ENCODE data around the gene MAD1L1. TPM values are rescaled to one million over a fixed set of nuclear protein-coding genes. Genes with fewer than 3 reads are reported as not detected.

The MAD1L1 gene
- total RNA-seq, 2 experiments from 2014 or later: 58.3 to 65.3 TPM

- H3K27ac ChIP-seq (ENCODE audit: low read depth, low read length, poor library complexity, severe bottlenecking): peak overlapping the region; percentile 47
- no peaks in the 10 kb centered on the region for H3K79me2 ChIP-seq (ENCODE audit: insufficient read depth, low read depth, low read length)
- no peaks in the 10 kb centered on the region for H3K36me3 ChIP-seq (ENCODE audit: insufficient read depth, low read length)
- H3K4me2 ChIP-seq (ENCODE audit: low read length): peak overlapping the region; percentile 57
- peaks cover 17% of the 10 kb centered on the region for H3K4me1 ChIP-seq (ENCODE audit: insufficient read depth, low read length, poor library complexity, severe bottlenecking)
- CTCF ChIA-PET (ENCODE audit: unreplicated experiment): no interaction called here
- BruUV-seq (replicated peaks): no TSS peak
- intact Hi-C loops (cut with micrococcal nuclease; ENCODE audit: unreplicated experiment): loop anchor here (2.0 kb wide), 1 partner anchor 100 kb away; no protein-coding TSS in a partner anchor
- no peak for TF ChIP-seq EZH2phosphoT487 (IDR thresholded peaks at IDR 0.05; ENCODE audit: borderline replicate concordance, low read depth, low read length)
- TF ChIP-seq, protein P1, sequence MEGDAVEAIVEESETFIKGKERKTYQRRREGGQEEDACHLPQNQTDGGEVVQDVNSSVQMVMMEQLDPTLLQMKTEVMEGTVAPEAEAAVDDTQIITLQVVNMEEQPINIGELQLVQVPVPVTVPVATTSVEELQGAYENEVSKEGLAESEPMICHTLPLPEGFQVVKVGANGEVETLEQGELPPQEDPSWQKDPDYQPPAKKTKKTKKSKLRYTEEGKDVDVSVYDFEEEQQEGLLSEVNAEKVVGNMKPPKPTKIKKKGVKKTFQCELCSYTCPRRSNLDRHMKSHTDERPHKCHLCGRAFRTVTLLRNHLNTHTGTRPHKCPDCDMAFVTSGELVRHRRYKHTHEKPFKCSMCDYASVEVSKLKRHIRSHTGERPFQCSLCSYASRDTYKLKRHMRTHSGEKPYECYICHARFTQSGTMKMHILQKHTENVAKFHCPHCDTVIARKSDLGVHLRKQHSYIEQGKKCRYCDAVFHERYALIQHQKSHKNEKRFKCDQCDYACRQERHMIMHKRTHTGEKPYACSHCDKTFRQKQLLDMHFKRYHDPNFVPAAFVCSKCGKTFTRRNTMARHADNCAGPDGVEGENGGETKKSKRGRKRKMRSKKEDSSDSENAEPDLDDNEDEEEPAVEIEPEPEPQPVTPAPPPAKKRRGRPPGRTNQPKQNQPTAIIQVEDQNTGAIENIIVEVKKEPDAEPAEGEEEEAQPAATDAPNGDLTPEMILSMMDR (conservative IDR thresholded peaks at IDR 0.05; ENCODE audit: low read length): no peak
- peak; percentile 25 for DNase-seq (ENCODE audit: low spot score)
- POLR2A ChIA-PET: interaction anchor here (0.6 kb wide), 1 partner anchor 118 kb away, joined by 3 read pairs; no protein-coding TSS in a partner anchor
- no peaks in the 10 kb centered on the region for H4K20me1 ChIP-seq (ENCODE audit: insufficient read depth, low read length)
- H2AFZ ChIP-seq (ENCODE audit: low read length): peak overlapping the region; percentile 46; the same call in 1 of the 2 replicates
- H3K9me3 ChIP-seq (ENCODE audit: low read length): no peaks in the 10 kb centered on the region
- H3K4me3 ChIP-seq (ENCODE audit: low read depth, low read length, poor library complexity, severe bottlenecking): peak overlapping the region; percentile 9
- H3K9me2 ChIP-seq (ENCODE audit: insufficient read depth, low read length): no peaks in the 10 kb centered on the region
Measured at GRCh38 chr7:1940863-1941262, 291.9 kb downstream of the MAD1L1 start.

DNA sequence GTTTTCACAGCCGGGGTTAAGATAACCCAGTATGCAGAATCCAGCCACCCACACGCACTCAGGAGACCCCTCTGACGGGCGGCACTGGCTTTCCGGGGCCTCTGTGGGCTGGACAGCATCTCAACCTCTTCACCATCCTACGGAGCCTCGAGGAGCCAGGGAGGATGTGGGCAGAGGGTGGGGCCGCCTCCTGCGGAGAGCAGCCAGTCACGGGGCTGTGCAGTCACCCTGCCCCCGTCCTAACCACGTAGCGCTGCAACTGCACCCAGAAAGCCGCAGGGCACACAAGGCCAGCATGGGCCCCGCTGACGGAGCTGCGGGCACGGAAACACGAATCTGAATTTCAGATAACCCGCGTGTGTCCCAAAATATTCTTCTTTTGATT lies 292.4 kb downstream of the MAD1L1 start:
- TF ChIP-seq, protein P1 (conservative IDR thresholded peaks at IDR 0.05; ENCODE audit: low read length): no peak
- TF ChIP-seq EZH2phosphoT487 (IDR thresholded peaks at IDR 0.05; ENCODE audit: borderline replicate concordance, low read depth, low read length): no peak
- Histone ChIP-seq H3K4me2 (ENCODE audit: low read length) (peak overlapping the region; percentile 57), H3K27ac (ENCODE audit: low read depth, low read length, poor library complexity, severe bottlenecking) (peak overlapping the region; percentile 47), H3K9me3 (ENCODE audit: low read length) (no peaks in the 10 kb centered on the region), H3K36me3 (ENCODE audit: insufficient read depth, low read length) (no peaks in the 10 kb centered on the region), H3K4me3 (ENCODE audit: low read depth, low read length, poor library complexity, severe bottlenecking) (peak overlapping the region; percentile 9), H3K4me1 (ENCODE audit: insufficient read depth, low read length, poor library complexity, severe bottlenecking) (peaks cover 17% of the 10 kb centered on the region), H2AFZ (ENCODE audit: low read length) (peak overlapping the region; percentile 46; the same call in 1 of the 2 replicates), H3K9me2 (ENCODE audit: insufficient read depth, low read length) (no peaks in the 10 kb centered on the region), H4K20me1 (ENCODE audit: insufficient read depth, low read length) (no peaks in the 10 kb centered on the region), H3K79me2 (ENCODE audit: insufficient read depth, low read depth, low read length) (no peaks in the 10 kb centered on the region)
- intact Hi-C loops (cut with micrococcal nuclease; ENCODE audit: unreplicated experiment): loop anchor here (2.0 kb wide), 1 partner anchor 100 kb away; no protein-coding TSS in a partner anchor
- BruUV-seq (replicated peaks): no TSS peak
- ChIA-PET CTCF (ENCODE audit: unreplicated experiment) (no interaction called here), POLR2A (interaction anchor here (0.6 kb wide), 1 partner anchor 117 kb away, joined by 3 read pairs; no protein-coding TSS in a partner anchor)
- DNase-seq (ENCODE audit: low spot score): peak; percentile 80

Measured in OCI-LY7 (cell line).